GM18505 (cell line): ENCODE measurements around the gene DPYSL4.

Experiments used
- ATAC-seq: cut with Tn5 transposase; IDR thresholded peaks from one replicate; pipeline ENCODE4 v1.9.1; 2021; ENCODE audit not compliant: unreplicated experiment
- POLR2A ChIP-seq: IDR thresholded peaks from 4 replicates; pipeline ENCODE4 v1.6.1; 2011; ENCODE audit warnings: borderline replicate concordance; ENCODE audit not compliant: insufficient read depth, insufficient read length; ENCODE audit errors: extremely low read depth

Gene DPYSL4

DNA sequence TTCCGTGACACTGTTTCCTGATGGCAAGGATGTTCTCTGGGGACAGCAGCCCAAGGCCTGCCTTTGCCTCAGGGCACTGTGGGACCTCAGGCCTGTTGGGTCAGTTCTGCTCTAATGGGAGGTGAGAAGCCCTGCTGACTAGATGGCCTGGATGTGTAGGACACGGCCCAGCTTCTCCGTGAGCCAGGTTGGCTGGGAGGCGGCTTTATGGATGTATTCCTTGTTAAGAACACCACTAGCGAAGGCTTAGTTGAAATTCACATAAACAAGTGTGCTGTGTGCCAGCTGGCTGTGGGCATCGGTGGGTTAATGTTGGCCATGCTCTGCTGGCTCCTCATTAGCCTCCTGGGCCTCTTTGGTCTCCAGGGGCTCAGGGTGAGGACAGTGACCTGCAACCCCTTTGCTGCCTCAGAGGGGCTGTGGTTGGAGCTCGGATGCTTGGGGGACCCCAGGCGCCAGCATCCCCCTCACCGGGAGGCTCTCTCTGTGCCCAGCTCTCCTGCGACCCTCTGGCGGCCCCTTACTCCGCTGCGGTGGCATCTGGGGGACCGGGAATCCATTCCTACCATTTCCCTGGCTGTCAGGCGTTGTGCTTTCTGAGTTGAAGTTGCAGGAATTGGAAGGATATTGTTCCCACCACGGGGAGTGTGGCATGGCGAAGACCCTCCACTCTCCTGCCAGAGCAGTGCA is 22.8 kb upstream of the DPYSL4 start:
- no peak for TF ChIP-seq POLR2A
- ATAC-seq: no peak

DNA sequence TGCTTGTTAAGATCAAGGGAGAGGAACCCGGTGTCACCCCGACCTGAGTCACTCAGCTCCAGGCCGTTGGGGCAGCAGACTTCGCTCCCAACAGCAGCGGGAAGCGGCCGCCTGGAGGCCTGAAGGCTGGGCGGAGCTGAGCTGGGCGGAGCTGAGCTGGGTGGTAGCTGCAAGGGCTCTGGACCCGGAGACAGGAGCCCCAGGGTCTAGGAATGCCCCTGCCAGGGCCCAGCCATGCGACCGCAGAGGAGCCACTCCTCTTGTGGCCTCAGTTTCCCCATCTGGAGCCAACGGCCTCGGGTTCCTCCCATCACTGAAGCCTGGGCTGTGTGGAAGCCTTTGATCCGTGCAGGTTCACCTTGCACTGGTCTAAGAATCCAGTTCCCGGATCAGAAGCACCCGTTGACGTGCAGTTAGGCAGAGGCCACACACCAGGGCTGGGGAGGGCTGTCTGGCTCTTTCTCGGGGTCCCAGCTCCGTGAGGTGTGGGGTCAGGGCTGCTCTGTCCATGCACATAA is 21.9 kb upstream of the DPYSL4 start:
- no peak for TF ChIP-seq POLR2A

DNA sequence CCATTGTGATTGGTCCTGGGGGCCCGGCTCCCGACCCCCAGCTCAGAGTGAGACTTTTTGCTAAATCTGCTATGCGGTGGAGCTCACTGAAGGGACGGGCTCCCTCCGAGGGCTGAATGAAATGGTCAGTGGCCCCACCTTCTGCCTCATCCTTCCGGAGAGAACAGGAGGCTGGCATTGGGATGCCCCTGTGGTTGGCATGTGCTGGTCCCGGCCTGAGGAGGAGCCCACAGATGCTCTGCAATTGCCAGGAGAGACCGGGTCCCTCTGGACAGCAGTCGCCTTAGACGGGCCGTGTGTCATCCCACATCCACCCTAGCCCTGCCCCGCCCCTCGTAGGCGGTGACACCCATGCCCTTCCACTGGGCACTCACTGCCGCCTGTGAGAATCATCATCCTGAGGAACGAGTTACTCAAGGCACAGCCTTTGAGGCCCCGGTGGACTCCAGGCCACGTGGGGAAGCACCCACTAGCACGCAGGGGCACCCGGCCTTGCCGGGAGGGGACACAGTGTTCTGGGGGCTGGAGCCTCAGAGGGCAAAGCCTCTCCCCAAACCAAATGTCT is 21.2 kb upstream of the DPYSL4 start:
- ATAC-seq: no peak
- no peak for TF ChIP-seq POLR2A

More for the DNA sequence above, 21.9 kb upstream of the DPYSL4 start:
- ATAC-seq: no peak

GRCh38 chr10:132166216-132166950 is 20.4 kb upstream of the DPYSL4 start:
- TF ChIP-seq POLR2A: no peak
- no peak for ATAC-seq

GRCh38 chr10:132167041-132167674 is 19.6 kb upstream of the DPYSL4 start:
- TF ChIP-seq POLR2A: no peak
- no peak for ATAC-seq

- ATAC-seq: no peak
- no peak for TF ChIP-seq POLR2A
Measured at GRCh38 chr10:132167976-132168375, 18.8 kb upstream of the DPYSL4 start.

- ATAC-seq: no peak
- TF ChIP-seq POLR2A: no peak
Measured at GRCh38 chr10:132168571-132169030, 18.1 kb upstream of the DPYSL4 start.

GRCh38 chr10:132169031-132169765 is 17.6 kb upstream of the DPYSL4 start:
- no peak for ATAC-seq
- TF ChIP-seq POLR2A: no peak

- ATAC-seq: no peak
- no peak for TF ChIP-seq POLR2A
Measured at GRCh38 chr10:132169766-132170560, 16.8 kb upstream of the DPYSL4 start.

- TF ChIP-seq POLR2A: no peak
- ATAC-seq: no peak
Measured at GRCh38 chr10:132170561-132171361, 16.0 kb upstream of the DPYSL4 start.

- TF ChIP-seq POLR2A: no peak
- ATAC-seq: no peak
Measured at GRCh38 chr10:132172091-132173066, 14.4 kb upstream of the DPYSL4 start.

- no peak for ATAC-seq
- TF ChIP-seq POLR2A: no peak
Measured at GRCh38 chr10:132173185-132173584, 13.6 kb upstream of the DPYSL4 start.
